Right lobe of liver (tissue), 6 donors: ENCODE measurements around the gene ADPRHL1. TPM values are rescaled to one million over a fixed set of nuclear protein-coding genes. Genes with fewer than 3 reads are reported as not detected.

Source experiments
- ATAC-seq, 4 donors: fragments of 200-7000 bp; cut with Tn5 transposase; one replicate each; pipeline ENCODE4 v1.9.1; 2020; ENCODE audit warnings: mild to moderate bottlenecking in 4 of 4, moderate library complexity in 4 of 4
- DNase-seq, 3 donors: peaks; one replicate each; pipeline ENCODE4 v3.0.0-alpha.2; 2020
- H3K27ac ChIP-seq, 3 donors: fragments of 200-600 bp; one replicate each; pipeline ENCODE4 v1.8.0; 2022
- H3K27me3 ChIP-seq, 2 donors: fragments of 200-600 bp; one replicate each; pipeline ENCODE4 v1.8.0; 2022
- H3K36me3 ChIP-seq, 4 donors: fragments of 200-600 bp; sonication (generic) in 1 of 4; one replicate each; pipeline versions ENCODE4 v1.5.1 to v1.8.0; 2017 to 2022; ENCODE audit warnings: control low read depth in 1 of 4
- H3K4me1 ChIP-seq, 4 donors: fragments of 200-600 bp; sonication (generic) in 1 of 4; one replicate each; pipeline versions ENCODE4 v1.5.1 to v1.8.0; 2017 to 2022; ENCODE audit warnings: control low read depth in 1 of 4
- H3K4me3 ChIP-seq, 3 donors: fragments of 200-600 bp; one replicate each; pipeline ENCODE4 v1.8.0; 2022
- H3K9me3 ChIP-seq, 4 donors: fragments of 200-600 bp; sonication (generic) in 1 of 4; one replicate each; pipeline versions ENCODE4 v1.5.1 to v1.8.0; 2017 to 2022; ENCODE audit warnings: control low read depth in 1 of 4
- POLR2A ChIP-seq: fragments of 450-650 bp; IDR thresholded peaks from one replicate; pipeline ENCODE4 v1.6.1; 2017; ENCODE audit warnings: antibody characterized with exemption, mild to moderate bottlenecking
- WGBS: methylation state at CpG from one replicate; pipeline ENCODE4 v1.1.6; 2018; ENCODE audit warnings: low coverage, low lambda C conversion rate; ENCODE audit not compliant: insufficient coverage; ENCODE audit errors: missing lambda C conversion rate; 5-methylcytosine and 5-hydroxymethylcytosine counted together
- intact Hi-C, 2 donors: fragments of 100-400 bp; cut with DNase I; formaldehyde crosslinking; loops; one replicate each; pipeline versions ENCODE4 v1.11.2 to v1.14.1; 2022
- total RNA-seq, 6 experiments: library from RNA; depleted of rRNA in 2 of 6; stranded (reverse); fragments of >200 nt in 2 of 6; fragmentation: NEBNext Ultra II Directional in 3 of 6; extraction: Animal tissue kit (Norgen Biotek cat#: 25700) in 3 of 6; gene quantifications; one replicate each; pipeline versions ENCODE4 v1.1.0 to v1.2.4, GENCODE V29; 2016 to 2023
- TF ChIP-seq, protein P1 (sequence below), 4 donors: fragments of 200-600 bp in 3 of 4; fragments of 450-650 bp in 1 of 4; IDR thresholded peaks; one replicate each; pipeline versions ENCODE4 v1.5.1 to v1.8.0; 2016 to 2022; ENCODE audit warnings: antibody characterized with exemption in 4 of 4, mild to moderate bottlenecking in 2 of 4
- donor health status: DM: no; HTN: yes; CAD: no.
- donor health status: DM: no; HTN: no; CAD: no.
- donor health status: DM: no; HTN: no; CAD: no.
- donor health status: DM: no; HTN: yes; CAD: no.
- donor health status: DM: no; HTN: yes; CAD: no.

ADPRHL1 gene
- total RNA-seq, 6 experiments from 2014 or later = 0.37 to 1.7 (median 1.1) TPM

DNA sequence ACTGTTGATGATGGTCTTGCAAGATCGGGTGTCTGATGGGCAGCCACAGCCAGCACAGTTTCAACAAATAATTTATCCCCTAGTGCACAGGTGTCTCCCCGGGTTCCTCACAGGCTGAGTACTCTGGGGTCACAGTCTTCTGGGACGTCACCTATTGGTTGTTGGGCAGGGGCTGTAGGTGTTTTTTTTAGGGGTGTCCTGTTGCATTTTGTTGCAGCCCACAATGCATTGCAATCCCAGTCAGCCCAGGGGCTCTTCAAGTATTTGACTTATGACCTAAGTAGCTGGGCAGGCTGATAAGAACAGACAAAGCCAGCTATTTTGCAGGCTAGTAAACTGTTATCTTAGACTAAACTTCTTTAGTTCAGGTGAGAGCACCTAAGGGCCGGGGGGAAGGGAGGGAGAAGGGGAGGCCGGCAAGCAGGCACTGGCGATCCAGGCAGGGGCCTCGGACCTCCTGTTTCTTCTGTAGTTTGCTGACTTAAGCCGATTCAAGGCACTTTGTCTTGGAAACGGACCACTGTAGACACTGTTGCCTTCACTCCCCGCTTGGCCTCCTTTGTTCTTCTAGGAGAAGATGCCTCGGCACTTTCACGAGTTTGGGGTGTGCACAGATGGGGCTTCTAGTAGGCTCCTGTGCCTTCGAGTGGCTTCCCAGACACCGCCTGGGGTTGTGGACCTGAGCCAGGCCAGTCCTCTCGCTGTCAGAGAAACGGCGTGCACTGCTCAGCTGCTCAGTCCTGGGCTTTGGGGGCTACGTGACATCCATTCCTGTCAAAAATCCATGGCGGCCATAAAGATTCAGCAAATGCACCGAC, 55.5 kb downstream of the ADPRHL1 start:
- Histone ChIP-seq H3K4me1 (peaks cover 0 to 8% (median 3%) of the 10 kb centered on the region in 4 donors), H3K9me3 (no peaks in the 10 kb centered on the region), H3K27me3 (no peaks in the 10 kb centered on the region), H3K4me3 (no peak overlapping the region), H3K36me3 (no peaks in the 10 kb centered on the region), H3K27ac (no peak overlapping the region)
- peak in 2 of 3 donors; percentile 37 to 48 for DNase-seq
- no peak for ATAC-seq
- intact Hi-C loops = loop anchor here in 1 of 2 donors (10.0 kb wide), 1 partner anchor 123 kb away; no protein-coding TSS in a partner anchor
- WGBS = 78% methylated on average over 11 of the region's 20 CpGs
- TF ChIP-seq, protein P1, sequence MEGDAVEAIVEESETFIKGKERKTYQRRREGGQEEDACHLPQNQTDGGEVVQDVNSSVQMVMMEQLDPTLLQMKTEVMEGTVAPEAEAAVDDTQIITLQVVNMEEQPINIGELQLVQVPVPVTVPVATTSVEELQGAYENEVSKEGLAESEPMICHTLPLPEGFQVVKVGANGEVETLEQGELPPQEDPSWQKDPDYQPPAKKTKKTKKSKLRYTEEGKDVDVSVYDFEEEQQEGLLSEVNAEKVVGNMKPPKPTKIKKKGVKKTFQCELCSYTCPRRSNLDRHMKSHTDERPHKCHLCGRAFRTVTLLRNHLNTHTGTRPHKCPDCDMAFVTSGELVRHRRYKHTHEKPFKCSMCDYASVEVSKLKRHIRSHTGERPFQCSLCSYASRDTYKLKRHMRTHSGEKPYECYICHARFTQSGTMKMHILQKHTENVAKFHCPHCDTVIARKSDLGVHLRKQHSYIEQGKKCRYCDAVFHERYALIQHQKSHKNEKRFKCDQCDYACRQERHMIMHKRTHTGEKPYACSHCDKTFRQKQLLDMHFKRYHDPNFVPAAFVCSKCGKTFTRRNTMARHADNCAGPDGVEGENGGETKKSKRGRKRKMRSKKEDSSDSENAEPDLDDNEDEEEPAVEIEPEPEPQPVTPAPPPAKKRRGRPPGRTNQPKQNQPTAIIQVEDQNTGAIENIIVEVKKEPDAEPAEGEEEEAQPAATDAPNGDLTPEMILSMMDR (IDR thresholded peaks at IDR 0.05) = no peak
- no peak for TF ChIP-seq POLR2A

DNA sequence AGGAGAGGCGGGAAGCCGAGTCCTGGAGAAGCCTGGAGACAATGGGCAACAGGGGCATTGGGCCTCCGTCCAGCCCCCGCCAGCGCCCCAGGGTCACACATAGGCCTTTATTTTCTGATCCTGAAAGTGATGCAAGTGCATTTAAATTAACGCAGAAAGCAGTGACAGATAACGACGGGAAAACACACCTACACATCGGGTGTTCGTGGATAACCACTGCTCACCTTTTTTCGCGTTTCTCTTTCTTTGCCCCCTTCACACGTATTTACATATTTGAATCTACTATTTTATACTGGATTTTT, 59.0 kb downstream of the ADPRHL1 start:
- Histone ChIP-seq H3K4me1 (peaks cover 0 to 8% (median 3%) of the 10 kb centered on the region in 4 donors), H3K9me3 (no peaks in the 10 kb centered on the region), H3K27me3 (no peaks in the 10 kb centered on the region), H3K4me3 (peak overlapping the region in 2 of 3 donors; percentile 76 to 90), H3K27ac (no peak overlapping the region), H3K36me3 (no peaks in the 10 kb centered on the region)
- TF ChIP-seq POLR2A = no peak
- TF ChIP-seq, protein P1 (IDR thresholded peaks at IDR 0.05) = peak in 1 of 4 donors; percentile 3
- DNase-seq (peak in 1 of 3 donors; percentile 40), ATAC-seq (no peak)
- intact Hi-C loops = loop anchor here in 1 of 2 donors (10.0 kb wide), 1 partner anchor 119 kb away; no protein-coding TSS in a partner anchor
- WGBS = 39% methylated on average over 9 of the region's 13 CpGs

DNA sequence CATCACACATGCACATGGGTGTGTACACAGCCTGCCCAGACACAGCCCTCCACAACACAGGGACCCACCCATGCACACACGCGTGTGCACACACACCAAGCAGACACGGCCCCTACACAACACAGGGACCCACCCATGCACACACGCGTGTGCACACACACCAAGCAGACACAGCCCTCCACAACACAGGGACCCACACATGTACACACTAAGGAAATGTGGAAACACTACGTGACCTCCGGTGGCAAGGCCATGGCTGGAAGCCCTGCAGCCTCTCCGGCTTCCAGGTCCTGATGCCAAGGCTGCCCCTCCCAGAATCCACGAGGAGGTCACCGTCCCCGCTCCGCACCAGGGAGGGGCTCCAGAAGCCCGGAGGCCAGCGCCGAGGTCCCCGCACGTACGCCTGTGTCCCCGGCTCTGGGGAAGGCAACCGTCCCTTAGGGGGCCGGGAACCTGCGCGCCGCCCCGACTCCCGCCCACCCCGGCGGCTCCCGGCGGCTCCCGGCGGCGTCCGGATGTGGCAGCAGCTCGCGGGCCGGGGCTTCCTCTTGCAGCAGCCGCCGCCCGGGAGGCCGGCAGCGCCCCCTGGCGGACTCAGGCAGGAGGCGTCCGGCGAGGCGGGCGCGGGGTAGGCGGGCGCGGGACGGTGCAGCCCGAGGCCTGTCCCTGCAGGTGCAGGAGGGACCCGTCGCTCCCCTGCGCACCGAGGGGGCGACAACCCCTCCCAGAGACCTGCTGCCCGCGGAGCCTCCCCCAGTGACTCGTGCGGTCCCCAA, 59.5 kb downstream of the ADPRHL1 start:
- peak overlapping the region; percentile 44 to 78 (median 60) for H3K27ac ChIP-seq
- WGBS = 12% methylated on average over 7 of the region's 63 CpGs
- intact Hi-C loops = loop anchor here in 1 of 2 donors (10.0 kb wide), 1 partner anchor 119 kb away; no protein-coding TSS in a partner anchor
- H3K27me3 ChIP-seq = no peaks in the 10 kb centered on the region
- H3K4me1 ChIP-seq = peaks cover 0 to 8% (median 3%) of the 10 kb centered on the region in 4 donors
- ATAC-seq (peak; percentile 88 to 97 (median 93)), DNase-seq (peak; percentile 80 to 86 (median 85))
- H3K9me3 ChIP-seq = no peaks in the 10 kb centered on the region
- H3K4me3 ChIP-seq = peak overlapping the region; percentile 76 to 90 (median 87)
- H3K36me3 ChIP-seq = no peaks in the 10 kb centered on the region
- TF ChIP-seq, protein P1 (IDR thresholded peaks at IDR 0.05) = peak; percentile 81 to 96 (median 92)
- peak; percentile 33 for TF ChIP-seq POLR2A

DNA sequence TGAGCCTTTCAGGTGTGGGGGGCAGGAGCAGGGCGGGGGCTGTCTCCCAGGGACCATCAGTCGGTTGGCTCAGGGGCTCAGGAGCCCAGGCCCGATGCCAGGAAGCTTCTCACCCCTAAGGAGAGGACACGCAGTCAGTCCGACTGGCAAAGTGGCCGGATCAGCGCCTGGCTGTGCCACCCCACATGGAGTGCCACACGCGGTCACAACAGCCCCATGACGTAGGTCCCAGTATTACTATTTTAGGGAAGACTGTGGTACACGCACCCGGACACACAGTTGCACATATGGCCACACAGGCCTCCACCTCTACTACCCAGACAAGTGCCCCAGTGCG, 60.1 kb downstream of the ADPRHL1 start:
- Histone ChIP-seq H3K4me1 (peaks cover 0 to 8% (median 3%) of the 10 kb centered on the region in 4 donors), H3K9me3 (no peaks in the 10 kb centered on the region), H3K4me3 (peak overlapping the region; percentile 76 to 90 (median 87)), H3K36me3 (no peaks in the 10 kb centered on the region), H3K27ac (no peak overlapping the region), H3K27me3 (no peaks in the 10 kb centered on the region)
- TF ChIP-seq, protein P1 (IDR thresholded peaks at IDR 0.05) = no peak
- no peak for TF ChIP-seq POLR2A
- 77% methylated on average over 8 of the region's 13 CpGs for WGBS
- intact Hi-C loops = loop anchor here in 1 of 2 donors (10.0 kb wide), 1 partner anchor 118 kb away; no protein-coding TSS in a partner anchor
- DNase-seq (peak in 1 of 3 donors; percentile 47), ATAC-seq (peak in 1 of 4 donors; percentile 5)
